Heart left ventricle (tissue), 13 donors: ENCODE data around the gene EML1.

Source experiments
- POLR2A ChIP-seq, 2 donors: fragments of 450-650 bp; IDR thresholded peaks; one replicate each; pipeline ENCODE4 v1.6.1; 2017; ENCODE audit warnings: antibody characterized with exemption in 2 of 2, mild to moderate bottlenecking in 2 of 2, moderate library complexity in 2 of 2
- TF ChIP-seq, protein P1 (sequence below), 12 donors: fragments of 200-600 bp; sonication (generic) in 4 of 12; IDR thresholded peaks; one replicate each; pipeline versions ENCODE4 v1.5.0 to v1.8.0; 2018 to 2022; ENCODE audit warnings: antibody characterized with exemption in 12 of 12, mild to moderate bottlenecking in 5 of 12
- donor health status: ischemic (EF 13 %, LVEDD 7.1; RV severe dilation, severe dysfunction).
- donor health status: DM: no; HTN: yes; CAD: no.
- donor health status: DM: no; HTN: no; CAD: no.
- donor health status: ischemic (EF 25% LVEDD 6.9; RV normal size, moderate dysfunction).
- donor health status: ischemic (EF 25% LVEDD 5.7; RV mildly dilated, moderate dysfunction).
- donor health status: ischemic (EF 35%, LVEDD 5.7; RV mildly dilated, moderate dysfunction).
- donor health status: nonischemic (EF 11% LVEDD 7.7; RV severe dilation, severe dysfunction).
- donor health status: DM: yes; HTN: yes; CAD: no.
- donor health status: PGD.
- donor health status: ischemic (EF 29% LVEDD 5.4; RV normal size, mild dysfunction).
- donor health status: nonischemic (EF 23%, LVEDD 6.1; RV moderate dilation, normal function).

- no peak for TF ChIP-seq POLR2A (IDR thresholded peaks at IDR 0.05)
- TF ChIP-seq, protein P1, sequence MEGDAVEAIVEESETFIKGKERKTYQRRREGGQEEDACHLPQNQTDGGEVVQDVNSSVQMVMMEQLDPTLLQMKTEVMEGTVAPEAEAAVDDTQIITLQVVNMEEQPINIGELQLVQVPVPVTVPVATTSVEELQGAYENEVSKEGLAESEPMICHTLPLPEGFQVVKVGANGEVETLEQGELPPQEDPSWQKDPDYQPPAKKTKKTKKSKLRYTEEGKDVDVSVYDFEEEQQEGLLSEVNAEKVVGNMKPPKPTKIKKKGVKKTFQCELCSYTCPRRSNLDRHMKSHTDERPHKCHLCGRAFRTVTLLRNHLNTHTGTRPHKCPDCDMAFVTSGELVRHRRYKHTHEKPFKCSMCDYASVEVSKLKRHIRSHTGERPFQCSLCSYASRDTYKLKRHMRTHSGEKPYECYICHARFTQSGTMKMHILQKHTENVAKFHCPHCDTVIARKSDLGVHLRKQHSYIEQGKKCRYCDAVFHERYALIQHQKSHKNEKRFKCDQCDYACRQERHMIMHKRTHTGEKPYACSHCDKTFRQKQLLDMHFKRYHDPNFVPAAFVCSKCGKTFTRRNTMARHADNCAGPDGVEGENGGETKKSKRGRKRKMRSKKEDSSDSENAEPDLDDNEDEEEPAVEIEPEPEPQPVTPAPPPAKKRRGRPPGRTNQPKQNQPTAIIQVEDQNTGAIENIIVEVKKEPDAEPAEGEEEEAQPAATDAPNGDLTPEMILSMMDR (IDR thresholded peaks at IDR 0.05) = no peak
Measured at GRCh38 chr14:99860219-99860618, 67.0 kb downstream of the EML1 start.
